ENCODE results near the gene FBXL17. TPM values are rescaled to one million over a fixed set of nuclear protein-coding genes. Genes with fewer than 3 reads are reported as not detected.

Gene FBXL17
- total RNA-seq, 4 donors from 2014 or later = 11.5 to 28.6 (median 19.9) TPM

DNA sequence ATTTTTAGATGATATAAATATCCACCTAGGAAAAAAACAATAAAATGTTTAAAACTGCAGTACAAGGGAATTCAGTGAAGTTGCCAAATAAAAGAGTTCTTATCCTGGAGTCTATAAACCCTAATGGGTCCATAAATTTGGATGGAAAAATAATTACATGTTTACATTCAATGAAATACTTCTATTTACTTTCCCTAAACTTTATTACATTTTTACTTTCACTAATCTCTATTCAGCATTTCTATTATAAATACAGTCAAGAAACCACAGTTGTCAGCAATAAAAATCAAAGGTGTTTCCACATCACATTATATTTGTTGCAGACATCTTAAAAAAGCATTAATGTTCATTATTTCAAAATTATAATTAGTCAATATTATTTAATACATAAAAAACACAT lies 118.6 kb downstream of the FBXL17 start:
- no peaks in the 10 kb centered on the region for H3K4me1 ChIP-seq
- H3K4me3 ChIP-seq = no peak overlapping the region
- no peaks in the 10 kb centered on the region for H3K36me3 ChIP-seq
- no peak for TF ChIP-seq POLR2A (IDR thresholded peaks at IDR 0.05)
- TF ChIP-seq, protein P1, sequence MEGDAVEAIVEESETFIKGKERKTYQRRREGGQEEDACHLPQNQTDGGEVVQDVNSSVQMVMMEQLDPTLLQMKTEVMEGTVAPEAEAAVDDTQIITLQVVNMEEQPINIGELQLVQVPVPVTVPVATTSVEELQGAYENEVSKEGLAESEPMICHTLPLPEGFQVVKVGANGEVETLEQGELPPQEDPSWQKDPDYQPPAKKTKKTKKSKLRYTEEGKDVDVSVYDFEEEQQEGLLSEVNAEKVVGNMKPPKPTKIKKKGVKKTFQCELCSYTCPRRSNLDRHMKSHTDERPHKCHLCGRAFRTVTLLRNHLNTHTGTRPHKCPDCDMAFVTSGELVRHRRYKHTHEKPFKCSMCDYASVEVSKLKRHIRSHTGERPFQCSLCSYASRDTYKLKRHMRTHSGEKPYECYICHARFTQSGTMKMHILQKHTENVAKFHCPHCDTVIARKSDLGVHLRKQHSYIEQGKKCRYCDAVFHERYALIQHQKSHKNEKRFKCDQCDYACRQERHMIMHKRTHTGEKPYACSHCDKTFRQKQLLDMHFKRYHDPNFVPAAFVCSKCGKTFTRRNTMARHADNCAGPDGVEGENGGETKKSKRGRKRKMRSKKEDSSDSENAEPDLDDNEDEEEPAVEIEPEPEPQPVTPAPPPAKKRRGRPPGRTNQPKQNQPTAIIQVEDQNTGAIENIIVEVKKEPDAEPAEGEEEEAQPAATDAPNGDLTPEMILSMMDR (IDR thresholded peaks at IDR 0.05) = no peak
- intact Hi-C loops (cut with DNase I; ENCODE audit: low total_unique reads) = no loop called here
- H3K9me3 ChIP-seq = no peaks in the 10 kb centered on the region
- no peak overlapping the region for H3K27ac ChIP-seq
- H3K27me3 ChIP-seq = no peaks in the 10 kb centered on the region
- no peak for DNase-seq

DNA sequence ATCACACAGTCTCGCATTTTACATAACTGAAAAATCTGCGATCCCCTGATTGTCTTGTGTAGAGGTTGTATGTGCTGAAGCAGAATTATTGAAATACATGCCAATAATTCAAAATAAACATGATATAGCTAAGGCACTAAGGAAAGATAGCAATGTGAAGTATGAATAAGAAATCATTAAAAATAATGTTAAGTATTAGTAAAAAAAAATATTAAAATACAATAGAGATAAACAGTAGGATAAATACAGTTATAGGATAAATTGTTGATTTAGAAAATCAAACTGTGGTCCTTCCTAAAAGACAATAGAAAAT lies 121.1 kb downstream of the FBXL17 start:
- Histone ChIP-seq H3K27me3 (no peaks in the 10 kb centered on the region), H3K27ac (no peak overlapping the region), H3K9me3 (no peaks in the 10 kb centered on the region), H3K36me3 (no peaks in the 10 kb centered on the region), H3K4me3 (no peak overlapping the region), H3K4me1 (no peaks in the 10 kb centered on the region)
- TF ChIP-seq POLR2A (IDR thresholded peaks at IDR 0.05) = no peak
- TF ChIP-seq, protein P1 (IDR thresholded peaks at IDR 0.05) = no peak
- intact Hi-C loops (cut with DNase I; ENCODE audit: low total_unique reads) = no loop called here
- no peak for DNase-seq

DNA sequence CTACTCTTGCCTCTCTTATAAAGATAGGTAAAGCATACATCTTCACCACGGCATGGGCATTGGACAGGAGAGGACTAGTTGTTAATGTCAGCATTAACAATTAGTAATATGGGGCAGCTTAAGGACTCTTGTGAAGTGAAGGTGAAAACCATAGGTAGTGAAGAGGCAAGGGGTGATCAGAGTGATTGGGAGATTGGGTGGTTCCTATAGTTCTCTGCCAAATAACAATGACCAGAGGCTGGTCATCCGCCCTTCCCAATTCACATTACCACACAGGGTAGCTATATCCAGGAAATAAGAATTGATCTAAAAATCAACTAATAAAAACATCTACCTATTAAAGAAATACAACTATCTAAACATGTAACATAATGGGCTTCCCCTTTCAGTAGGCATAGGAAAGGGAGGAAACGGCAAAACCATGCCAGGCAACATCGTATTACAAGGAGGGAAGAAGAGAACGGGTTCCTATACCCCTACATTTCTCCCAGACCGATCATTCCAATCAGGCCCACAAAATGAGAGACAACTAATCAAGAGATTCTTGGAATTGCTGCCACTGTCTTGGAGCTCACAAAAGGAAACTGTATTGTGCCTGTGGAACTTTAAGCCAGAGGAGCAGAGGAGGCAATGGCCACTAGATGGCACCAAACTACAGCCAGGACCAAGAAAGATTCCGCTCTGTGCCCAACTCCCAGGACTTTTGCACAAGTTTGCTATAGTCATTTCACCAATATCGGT lies 121.6 kb downstream of the FBXL17 start:
- DNase-seq = peak; percentile 57 to 65

DNA sequence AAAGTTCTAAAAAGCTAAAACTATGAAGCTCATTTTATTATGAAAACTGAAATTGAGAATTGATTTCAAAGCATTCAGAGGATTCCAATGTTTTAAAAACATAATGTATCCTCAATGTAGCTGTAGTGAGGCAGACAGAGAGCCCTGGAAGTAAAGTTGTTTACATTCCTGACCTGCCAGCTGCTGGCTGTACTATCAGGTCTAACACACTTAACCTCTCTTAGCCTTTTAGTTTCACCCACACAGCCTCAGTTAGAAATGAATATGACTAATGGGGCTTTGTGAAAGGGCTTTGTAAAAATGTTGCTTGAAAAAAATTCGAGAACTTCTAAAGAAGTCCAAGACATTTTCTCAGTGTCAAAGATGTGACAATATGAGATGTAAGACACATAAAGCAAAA lies 122.6 kb downstream of the FBXL17 start:
- no peaks in the 10 kb centered on the region for H3K36me3 ChIP-seq
- H3K4me1 ChIP-seq = no peaks in the 10 kb centered on the region
- intact Hi-C loops (cut with DNase I; ENCODE audit: low total_unique reads) = no loop called here
- no peak for TF ChIP-seq POLR2A (IDR thresholded peaks at IDR 0.05)
- TF ChIP-seq, protein P1 (IDR thresholded peaks at IDR 0.05) = no peak
- H3K4me3 ChIP-seq = no peak overlapping the region
- H3K27me3 ChIP-seq = no peaks in the 10 kb centered on the region
- DNase-seq = no peak
- no peak overlapping the region for H3K27ac ChIP-seq
- H3K9me3 ChIP-seq = no peaks in the 10 kb centered on the region

More for the DNA sequence above, 121.6 kb downstream of the FBXL17 start:
- Histone ChIP-seq H3K27ac (no peak overlapping the region), H3K36me3 (no peaks in the 10 kb centered on the region), H3K4me3 (no peak overlapping the region), H3K27me3 (no peaks in the 10 kb centered on the region), H3K4me1 (no peaks in the 10 kb centered on the region), H3K9me3 (no peaks in the 10 kb centered on the region)
- intact Hi-C loops (cut with DNase I; ENCODE audit: low total_unique reads) = no loop called here
- TF ChIP-seq, protein P1 (IDR thresholded peaks at IDR 0.05) = peak; percentile 68 to 93 (median 82)
- TF ChIP-seq POLR2A (IDR thresholded peaks at IDR 0.05) = no peak

DNA sequence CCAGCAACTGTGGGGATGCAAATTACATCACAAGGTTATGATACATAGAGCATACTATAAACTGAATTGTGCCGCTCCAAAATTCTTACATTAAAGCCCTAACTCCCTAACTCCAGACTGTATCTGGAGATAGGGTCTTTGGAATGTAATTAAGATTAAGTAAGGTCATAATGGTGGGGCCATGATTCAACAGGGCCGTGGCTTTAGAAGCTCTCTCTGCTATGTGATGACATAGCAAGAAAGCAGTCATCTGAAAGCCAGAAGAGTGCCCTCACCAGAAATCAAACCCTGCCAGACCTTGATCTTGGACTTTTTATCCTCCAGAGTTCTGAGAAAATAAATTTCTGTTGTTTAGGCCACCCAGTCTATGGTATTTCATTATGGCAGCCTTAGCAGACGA lies 123.9 kb downstream of the FBXL17 start:
- intact Hi-C loops (cut with DNase I; ENCODE audit: low total_unique reads) = no loop called here
- Histone ChIP-seq H3K9me3 (no peaks in the 10 kb centered on the region), H3K4me3 (no peak overlapping the region), H3K27ac (no peak overlapping the region), H3K36me3 (no peaks in the 10 kb centered on the region), H3K27me3 (no peaks in the 10 kb centered on the region), H3K4me1 (no peaks in the 10 kb centered on the region)
- TF ChIP-seq, protein P1 (IDR thresholded peaks at IDR 0.05) = no peak
- DNase-seq = no peak
